Tibial nerve (tissue), 4 donors: ENCODE results near the gene CEP128. TPM values are rescaled to one million over a fixed set of nuclear protein-coding genes. Genes with fewer than 3 reads are reported as not detected.

Experiments
- DNase-seq, 2 donors: peaks; one replicate each; pipeline ENCODE4 v3.0.0-alpha.2; 2019; ENCODE audit warnings: low spot score in 2 of 2
- H3K27ac ChIP-seq, 4 donors: fragments of 200-600 bp; sonication (generic) in 3 of 4; one replicate each; pipeline ENCODE4 v1.5.1; 2017 to 2019; ENCODE audit warnings: mild to moderate bottlenecking in 1 of 4
- H3K27me3 ChIP-seq, 2 donors: fragments of 200-600 bp; sonication (generic) in 1 of 2; one replicate each; pipeline versions ENCODE4 v1.5.1 to v1.6.0; 2017 to 2019
- H3K36me3 ChIP-seq, 3 donors: fragments of 200-600 bp; sonication (generic); one replicate each; pipeline ENCODE4 v1.5.1; 2018 to 2019
- H3K4me1 ChIP-seq, 4 donors: fragments of 200-600 bp; sonication (generic) in 3 of 4; one replicate each; pipeline ENCODE4 v1.5.1; 2017 to 2019
- H3K4me3 ChIP-seq, 4 donors: fragments of 200-600 bp; sonication (generic) in 3 of 4; one replicate each; pipeline ENCODE4 v1.5.1; 2017 to 2019; ENCODE audit warnings: mild to moderate bottlenecking in 1 of 4, moderate library complexity in 1 of 4
- H3K9me3 ChIP-seq, 4 donors: fragments of 200-600 bp; sonication (generic) in 3 of 4; one replicate each; pipeline ENCODE4 v1.5.1; 2017 to 2019
- CTCF ChIP-seq, 5 experiments: fragments of 200-600 bp in 3 of 5; fragments of 450-650 bp in 2 of 5; sonication (generic) in 3 of 5; IDR thresholded peaks; one replicate each; pipeline ENCODE4 v1.5.1; 2016 to 2019; ENCODE audit warnings: antibody characterized with exemption in 5 of 5, mild to moderate bottlenecking in 3 of 5, moderate library complexity in 2 of 5
- EP300 ChIP-seq, 2 donors: sonication (generic); formaldehyde crosslinking; IDR thresholded peaks; one replicate each; pipeline ENCODE4 v1.6.1; 2017; ENCODE audit warnings: antibody characterized with exemption in 2 of 2, mild to moderate bottlenecking in 1 of 2
- POLR2A ChIP-seq, 2 donors: fragments of 450-650 bp; IDR thresholded peaks; one replicate each; pipeline ENCODE4 v1.6.1; 2017; ENCODE audit warnings: antibody characterized with exemption in 2 of 2, mild to moderate bottlenecking in 2 of 2, moderate library complexity in 2 of 2
- WGBS, 2 donors: methylation state at CpG; one replicate each; pipeline ENCODE4 v1.1.5; 2018; 5-methylcytosine and 5-hydroxymethylcytosine counted together
- total RNA-seq, 4 donors: library from RNA; depleted of rRNA; stranded (reverse); fragments of >200 nt; gene quantifications; one replicate each; pipeline ENCODE4 v1.1.0, GENCODE V29; 2016

CEP128 gene
- total RNA-seq, 4 donors from 2014 or later: 7.3 to 13.9 (median 12.5) TPM

DNA sequence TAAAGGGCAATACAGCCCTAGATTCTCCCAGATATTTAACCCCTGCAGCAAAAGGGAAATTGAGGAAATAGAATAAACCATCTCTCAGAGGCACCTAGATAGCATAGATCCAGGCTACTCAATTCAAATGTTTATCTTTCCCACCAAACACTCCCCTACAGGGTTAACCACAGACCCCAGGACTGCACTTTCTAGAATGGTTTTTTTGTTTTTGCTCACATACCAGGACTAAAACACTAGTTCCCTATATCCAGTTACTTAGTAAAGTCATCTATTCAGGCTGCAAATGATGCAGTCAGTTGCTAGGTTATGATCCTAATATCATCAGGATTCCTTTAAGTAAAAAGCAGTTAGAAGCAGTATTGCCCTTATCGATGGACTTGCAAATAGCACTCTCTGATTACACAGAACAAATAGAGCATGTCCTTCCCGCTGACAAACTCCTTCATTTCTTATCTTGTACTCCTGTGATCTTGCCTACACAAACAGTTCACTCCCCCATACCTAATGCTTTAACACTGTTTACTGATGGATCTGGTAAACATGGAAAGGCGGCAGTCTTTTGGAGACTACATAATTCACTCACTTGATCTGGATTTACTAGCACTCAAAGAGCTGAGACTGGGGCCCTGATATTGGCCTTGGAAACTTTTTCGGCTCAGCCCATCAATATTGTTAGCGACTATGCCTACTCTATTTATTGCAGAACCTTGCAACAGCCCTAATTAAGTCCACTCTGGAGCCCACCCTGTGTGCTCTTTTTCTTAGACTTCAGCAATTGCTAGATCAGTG is 473.0 kb downstream of the CEP128 start:
- Histone ChIP-seq H3K9me3 (peaks cover 0 to 19% (median 0%) of the 10 kb centered on the region in 4 donors), H3K4me1 (no peaks in the 10 kb centered on the region), H3K27ac (no peak overlapping the region), H3K27me3 (no peaks in the 10 kb centered on the region), H3K4me3 (no peak overlapping the region), H3K36me3 (peaks cover 0 to 6% (median 0%) of the 10 kb centered on the region in 3 donors)
- no peak for TF ChIP-seq CTCF (IDR thresholded peaks at IDR 0.05)
- 66 to 77% methylated on average over 5 of the region's 5 CpGs for WGBS, 2 donors
- no peak for DNase-seq

GRCh38 chr14:80465546-80466220 is 475.9 kb downstream of the CEP128 start:
- Histone ChIP-seq H3K27me3 (no peaks in the 10 kb centered on the region), H3K36me3 (no peaks in the 10 kb centered on the region), H3K9me3 (peaks cover 0 to 6% (median 0%) of the 10 kb centered on the region in 4 donors), H3K4me1 (no peaks in the 10 kb centered on the region), H3K27ac (no peak overlapping the region), H3K4me3 (no peak overlapping the region)
- TF ChIP-seq CTCF (IDR thresholded peaks at IDR 0.05) (no peak), POLR2A (IDR thresholded peaks at IDR 0.05) (no peak), EP300 (IDR thresholded peaks at IDR 0.05) (no peak)
- WGBS, 2 donors: 81 to 84% methylated on average over 7 of the region's 7 CpGs
- no peak for DNase-seq

DNA sequence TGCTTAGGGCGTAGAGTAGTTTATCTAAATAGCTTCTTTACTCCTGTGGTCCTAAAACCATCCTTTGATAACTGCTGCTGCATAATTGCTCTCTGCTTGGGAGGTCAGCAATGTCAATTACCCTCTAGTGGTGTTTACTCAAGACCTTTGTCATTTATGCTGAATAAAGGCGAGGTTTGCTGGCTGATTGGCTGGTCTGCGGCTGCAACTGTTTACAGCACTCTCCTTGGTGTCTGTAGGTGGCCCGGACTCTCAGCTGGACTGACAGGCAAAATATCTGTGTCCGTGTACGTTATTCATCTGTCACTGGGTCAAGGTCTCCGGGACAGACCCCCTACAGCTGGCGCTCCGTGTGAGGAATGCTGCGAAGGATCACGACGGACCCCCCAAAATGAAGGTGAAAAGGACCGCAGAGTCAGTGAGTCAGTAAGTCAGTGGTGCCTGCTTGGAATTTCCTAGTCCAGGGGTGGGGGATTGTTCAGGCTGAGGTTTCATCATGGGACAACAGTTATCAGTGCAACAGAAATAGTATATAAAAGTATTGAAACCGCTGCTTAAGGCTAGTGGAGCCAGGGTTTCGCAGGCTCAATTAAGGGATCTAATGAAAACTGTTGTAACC is 476.9 kb downstream of the CEP128 start:
- TF ChIP-seq EP300 (IDR thresholded peaks at IDR 0.05) (no peak), POLR2A (IDR thresholded peaks at IDR 0.05) (no peak)
- Histone ChIP-seq H3K9me3 (peaks cover 0 to 6% (median 0%) of the 10 kb centered on the region in 4 donors), H3K4me3 (no peak overlapping the region), H3K27me3 (no peaks in the 10 kb centered on the region), H3K27ac (no peak overlapping the region), H3K4me1 (no peaks in the 10 kb centered on the region), H3K36me3 (no peaks in the 10 kb centered on the region)
- WGBS, 2 donors: 67 to 73% methylated on average over 15 of the region's 15 CpGs
- DNase-seq: no peak

GRCh38 chr14:80456209-80456608 is 485.3 kb downstream of the CEP128 start:
- Histone ChIP-seq H3K27me3 (no peaks in the 10 kb centered on the region), H3K9me3 (peaks cover 0 to 3% (median 0%) of the 10 kb centered on the region in 4 donors), H3K4me1 (no peaks in the 10 kb centered on the region), H3K36me3 (no peaks in the 10 kb centered on the region), H3K4me3 (no peak overlapping the region), H3K27ac (no peak overlapping the region)
- WGBS, 2 donors: 87 to 89% methylated on average over 1 of the region's 1 CpG
- no peak for DNase-seq
- no peak for TF ChIP-seq EP300 (IDR thresholded peaks at IDR 0.05)
- TF ChIP-seq CTCF (IDR thresholded peaks at IDR 0.05): no peak
- TF ChIP-seq POLR2A (IDR thresholded peaks at IDR 0.05): no peak

DNA sequence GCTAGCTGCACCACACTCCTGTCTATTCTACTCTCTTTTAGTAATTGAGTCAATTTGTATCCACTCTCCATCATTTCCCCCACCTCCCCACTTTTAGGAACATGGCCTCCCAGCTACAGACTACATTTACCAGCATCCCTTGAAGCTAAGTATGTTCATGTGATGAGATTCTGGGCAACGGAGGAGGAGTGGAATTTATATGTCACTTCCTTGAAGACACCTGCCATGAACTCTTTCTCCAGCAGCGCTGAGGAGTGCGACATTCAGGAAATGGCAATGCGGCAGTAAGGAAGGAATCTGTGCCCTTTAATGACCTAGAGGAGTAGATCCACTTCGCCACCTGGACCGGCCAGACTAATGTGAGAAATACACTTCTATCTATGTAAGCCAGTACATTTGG is 486.5 kb downstream of the CEP128 start:
- Histone ChIP-seq H3K27ac (no peak overlapping the region), H3K36me3 (no peaks in the 10 kb centered on the region), H3K9me3 (peaks cover 0 to 12% (median 0%) of the 10 kb centered on the region in 4 donors), H3K27me3 (no peaks in the 10 kb centered on the region), H3K4me1 (no peaks in the 10 kb centered on the region), H3K4me3 (no peak overlapping the region)
- no peak for DNase-seq
- TF ChIP-seq CTCF (IDR thresholded peaks at IDR 0.05) (no peak), EP300 (IDR thresholded peaks at IDR 0.05) (no peak), POLR2A (IDR thresholded peaks at IDR 0.05) (no peak)
- 73 to 74% methylated on average over 6 of the region's 6 CpGs for whole genome bisulfite sequencing, 2 donors
